Eye (tissue), 1 donor: ENCODE results near the gene OVAAL.

ENCODE experiments used
- DNase-seq: peaks from one replicate; pipeline ENCODE4 v3.0.0-alpha.2; 2015

OVAAL gene

GRCh38 chr1:180609643-180610555 lies 51.1 kb downstream of the OVAAL start:
- peak; percentile 48 for DNase-seq

- DNase-seq = no peak
Observed at GRCh38 chr1:180610556-180611015, 51.8 kb downstream of the OVAAL start.

DNA sequence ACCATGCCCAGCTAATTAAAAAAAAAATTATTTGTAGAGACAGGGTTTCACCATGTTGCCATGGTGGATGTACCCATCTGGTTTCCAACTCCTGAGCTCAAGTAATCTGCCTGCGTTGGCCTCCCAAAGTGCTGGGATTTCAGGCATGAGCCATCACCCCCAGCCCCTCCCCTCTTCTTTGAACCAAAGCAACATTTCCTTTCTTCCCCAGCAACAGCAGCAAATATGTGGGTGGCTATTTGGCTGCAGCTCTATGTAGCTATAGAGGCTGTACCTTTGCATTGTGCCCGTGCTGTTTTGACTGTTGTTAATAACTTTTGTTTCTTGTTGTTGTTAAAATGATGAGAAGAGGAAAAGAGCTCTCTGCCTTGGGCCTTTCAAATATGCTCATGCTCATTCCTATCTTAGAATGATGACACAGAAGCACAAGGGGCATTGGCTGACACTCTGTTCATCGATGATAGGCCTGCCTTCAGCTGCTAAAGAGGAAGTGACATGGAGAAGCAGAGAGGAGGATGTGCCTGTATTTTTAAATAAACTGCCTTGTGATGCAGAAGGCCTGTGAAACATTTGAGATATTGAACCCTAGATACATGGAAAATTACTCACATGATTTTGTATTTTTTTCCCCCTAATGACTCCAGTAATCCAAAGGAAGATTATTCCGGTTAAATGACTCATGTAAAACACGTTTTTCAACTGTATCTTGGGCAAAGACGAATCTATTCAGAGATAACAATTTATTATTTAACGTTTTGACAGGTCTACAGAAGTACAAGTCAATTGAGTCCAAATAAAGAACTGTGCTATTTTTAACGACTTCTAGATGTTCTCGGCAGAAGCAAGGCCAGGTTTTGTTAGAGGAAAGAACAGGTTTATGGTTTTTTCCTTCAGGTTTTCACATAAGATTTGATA lies 52.5 kb downstream of the OVAAL start:
- peak; percentile 51 for DNase-seq

DNA sequence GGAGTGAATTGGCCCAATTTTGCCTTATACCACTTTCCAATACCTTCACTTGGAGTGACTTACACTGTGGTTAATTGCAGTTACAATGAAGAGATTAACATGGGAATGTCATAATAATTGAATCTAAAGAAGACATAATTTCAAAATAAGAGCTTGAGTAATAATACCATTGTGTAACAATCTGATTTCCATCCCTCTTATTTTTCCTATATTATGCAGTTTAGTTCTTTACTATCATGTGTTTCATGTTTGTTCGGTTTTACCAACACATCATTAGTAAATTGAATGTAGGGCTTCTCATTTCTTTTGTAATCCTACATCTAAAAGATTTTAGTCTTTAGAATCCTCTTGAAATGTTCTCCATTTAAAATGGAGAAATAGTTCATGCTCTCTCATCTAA lies 53.9 kb downstream of the OVAAL start:
- DNase-seq = no peak

DNA sequence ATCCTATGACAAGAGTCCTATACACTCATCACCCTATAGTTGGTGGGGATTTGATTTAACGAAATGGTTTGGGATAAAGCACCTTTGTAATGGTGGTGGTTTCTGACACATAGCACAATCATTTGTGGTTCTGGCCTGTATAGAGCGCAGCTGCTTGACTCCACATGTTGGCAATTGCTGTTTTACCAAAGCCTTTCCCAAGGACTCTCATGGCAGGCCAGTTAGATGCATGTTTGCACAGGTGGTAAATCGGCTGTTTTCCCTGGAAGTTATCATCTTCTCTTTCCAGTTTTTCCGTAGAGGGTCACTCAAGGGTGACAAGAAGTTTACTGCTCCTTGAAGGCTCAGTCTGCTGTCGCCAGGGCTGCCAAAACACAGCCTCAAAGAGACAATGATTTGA lies 56.0 kb downstream of the OVAAL start:
- DNase-seq = no peak

DNA sequence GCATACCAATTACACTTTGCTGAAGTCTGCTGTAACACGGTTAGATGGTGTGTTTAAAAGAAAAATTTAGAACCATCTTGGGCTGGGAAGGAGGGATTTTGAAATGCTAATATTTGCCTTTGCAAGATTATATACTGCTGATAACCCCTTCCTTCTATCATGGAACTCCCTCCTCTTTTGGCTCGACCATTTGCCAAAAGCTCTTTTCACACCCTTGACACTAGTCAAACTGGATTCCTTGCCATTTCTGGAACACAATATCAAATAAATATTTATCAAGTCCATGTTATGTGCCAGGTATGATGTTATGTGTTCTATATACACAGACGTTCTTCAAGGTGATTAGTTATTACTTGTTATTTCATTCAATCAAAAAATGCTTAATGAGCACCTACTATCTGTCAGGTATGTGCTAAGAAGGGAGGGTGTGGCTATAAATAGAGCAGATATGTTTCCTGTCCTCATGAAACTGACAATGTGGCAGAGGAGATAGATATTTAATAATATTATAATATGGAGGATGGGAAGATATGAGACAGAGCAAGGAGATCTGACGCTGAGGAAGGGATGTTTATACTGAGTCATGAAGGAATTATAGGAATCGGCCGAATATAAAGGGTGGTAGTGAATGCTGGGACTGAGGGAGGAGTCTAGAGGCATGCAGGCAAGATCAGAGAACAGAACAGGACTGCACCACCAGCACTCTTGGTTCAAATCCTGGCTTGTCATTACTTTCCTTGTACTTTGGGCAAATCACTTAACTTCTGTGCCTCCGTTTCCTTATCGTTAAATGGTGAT lies 56.9 kb downstream of the OVAAL start:
- no peak for DNase-seq
